Measurements from ENCODE around the gene TMEM255A.

GRCh38 chrX:120270567-120270966, 40.7 kb downstream of the TMEM255A start:
- TF ChIP-seq ZNF800 (CRISPR knock-in tag; IDR thresholded peaks at IDR 0.05) (no peak), CBX5 (CRISPR knock-in tag; IDR thresholded peaks at IDR 0.05; ENCODE audit: borderline replicate concordance) (no peak), AFF4 (CRISPR knock-in tag; IDR thresholded peaks at IDR 0.05) (no peak), HDAC1 (CRISPR knock-in tag; IDR thresholded peaks at IDR 0.05) (no peak), ZNF431 (CRISPR knock-in tag; IDR thresholded peaks at IDR 0.05; ENCODE audit: borderline replicate concordance, low read depth) (no peak), EP300 (IDR thresholded peaks at IDR 0.05; ENCODE audit: low read depth in 2 of 2, low read length in 2 of 2) (no peak), EP300 (CRISPR knock-in tag; IDR thresholded peaks at IDR 0.05; ENCODE audit: borderline replicate concordance) (no peak), TARDBP (CRISPR knock-in tag; IDR thresholded peaks at IDR 0.05) (no peak), TCF7L2 (IDR thresholded peaks at IDR 0.05; ENCODE audit: low read depth, low read length) (no peak), CTCF (CRISPR knock-in tag; IDR thresholded peaks at IDR 0.05) (no peak), RAD21 (CRISPR knock-in tag; IDR thresholded peaks at IDR 0.05) (no peak), ARHGAP35 (CRISPR knock-in tag; IDR thresholded peaks at IDR 0.05; ENCODE audit: borderline replicate concordance) (no peak), JUN (CRISPR knock-in tag; IDR thresholded peaks at IDR 0.05) (no peak), MAX (IDR thresholded peaks at IDR 0.05) (no peak), MXI1 (IDR thresholded peaks at IDR 0.05; ENCODE audit: borderline replicate concordance, low read depth, low read length) (no peak)
